ENCODE results near the gene OPCML.
A peak's percentile ranks its signal among the peaks of the same experiment; 100 is the strongest.

The OPCML gene

GRCh38 chr11:133408402-133408801 lies 123.9 kb downstream of the OPCML start:
- DNase-seq: no peak

- DNase-seq: no peak
Measured at GRCh38 chr11:133406489-133406888, 125.8 kb downstream of the OPCML start.

- no peak for DNase-seq
Measured at GRCh38 chr11:133403900-133404299, 128.4 kb downstream of the OPCML start.

- DNase-seq: no peak
Measured at GRCh38 chr11:133402551-133402950, 129.8 kb downstream of the OPCML start.

- no peak for DNase-seq
Measured at GRCh38 chr11:133399855-133400625, 132.3 kb downstream of the OPCML start.

GRCh38 chr11:133399294-133399693 lies 133.0 kb downstream of the OPCML start:
- DNase-seq: no peak

GRCh38 chr11:133390803-133391202 lies 141.5 kb downstream of the OPCML start:
- DNase-seq: no peak

GRCh38 chr11:133388975-133389568 lies 143.2 kb downstream of the OPCML start:
- no peak for DNase-seq

GRCh38 chr11:133388260-133388659 lies 144.0 kb downstream of the OPCML start:
- no peak for DNase-seq

- DNase-seq: peak; percentile 20
Measured at GRCh38 chr11:133386852-133387251, 145.4 kb downstream of the OPCML start.

GRCh38 chr11:133386262-133386661 lies 146.0 kb downstream of the OPCML start:
- DNase-seq: peak; percentile 37

GRCh38 chr11:133385781-133386180 lies 146.5 kb downstream of the OPCML start:
- no peak for DNase-seq

- DNase-seq: no peak
Measured at GRCh38 chr11:133384731-133385130, 147.6 kb downstream of the OPCML start.

GRCh38 chr11:133383689-133384088 lies 148.6 kb downstream of the OPCML start:
- DNase-seq: no peak

- DNase-seq: no peak
Measured at GRCh38 chr11:133383201-133383600, 149.1 kb downstream of the OPCML start.

GRCh38 chr11:133382131-133382812 lies 150.0 kb downstream of the OPCML start:
- no peak for DNase-seq

- no peak for DNase-seq
Measured at GRCh38 chr11:133381761-133382130, 150.6 kb downstream of the OPCML start.

GRCh38 chr11:133366147-133366546 lies 166.2 kb downstream of the OPCML start:
- no peak for DNase-seq

GRCh38 chr11:133362916-133363315 lies 169.4 kb downstream of the OPCML start:
- DNase-seq: no peak

- no peak for DNase-seq
Measured at GRCh38 chr11:133362156-133362555, 170.1 kb downstream of the OPCML start.

- no peak for DNase-seq
Measured at GRCh38 chr11:133361689-133361994, 170.7 kb downstream of the OPCML start.

GRCh38 chr11:133360860-133361688 lies 171.2 kb downstream of the OPCML start:
- no peak for DNase-seq

- DNase-seq: no peak
Measured at GRCh38 chr11:133355095-133355494, 177.2 kb downstream of the OPCML start.
